Measurements from ENCODE around the gene RAB11FIP4.

- TF ChIP-seq CTCF (IDR thresholded peaks at IDR 0.05) (no peak), POLR2A (IDR thresholded peaks at IDR 0.05) (no peak)
These were observed 117.8 kb downstream of the RAB11FIP4 start for GRCh38 chr17:31509095-31509804.
